Central memory CD8-positive, alpha-beta T cell (primary cell): ENCODE results near the gene CALHM6.
"Not testable (repeated sequence)": the region's sequence is repeated elsewhere in the genome, so short reads cannot be mapped to it uniquely, and the experiment has no call there.

ENCODE experiments used
- ATAC-seq: fragments of 150-1000 bp; cut with Tn5 transposase; replicated peaks from 2 replicates; pipeline ENCODE4 v1.10.0; 2022; ENCODE audit warnings: mild to moderate bottlenecking, moderate FRiP score, moderate number of reproducible peaks; ENCODE audit not compliant: poor library complexity, severe bottlenecking; ENCODE audit errors: extremely low read depth
- DNase-seq, 2 donors: peaks; one replicate each; pipeline ENCODE4 v3.0.0; 2021; ENCODE audit warnings: low spot score in 2 of 2
- H3K27ac Mint-ChIP-seq: one replicate; pipeline ENCODE4 v1.8.0; 2022; ENCODE audit warnings: low read depth, mild to moderate bottlenecking, moderate library complexity, mixed read lengths
- H3K27me3 Mint-ChIP-seq: one replicate; pipeline ENCODE4 v1.8.0; 2022; ENCODE audit warnings: mixed read lengths
- H3K36me3 Mint-ChIP-seq: one replicate; pipeline ENCODE4 v1.8.0; 2022; ENCODE audit warnings: mild to moderate bottlenecking, moderate library complexity, mixed read lengths; ENCODE audit not compliant: insufficient read depth
- H3K4me1 Mint-ChIP-seq: one replicate; pipeline ENCODE4 v1.8.0; 2022; ENCODE audit warnings: mixed read lengths
- H3K4me3 Mint-ChIP-seq: one replicate; pipeline ENCODE4 v1.8.0; 2022; ENCODE audit warnings: mild to moderate bottlenecking, moderate library complexity, mixed read lengths
- H3K9me3 Mint-ChIP-seq: one replicate; pipeline ENCODE4 v1.8.0; 2022; ENCODE audit warnings: mixed read lengths

Gene CALHM6

DNA sequence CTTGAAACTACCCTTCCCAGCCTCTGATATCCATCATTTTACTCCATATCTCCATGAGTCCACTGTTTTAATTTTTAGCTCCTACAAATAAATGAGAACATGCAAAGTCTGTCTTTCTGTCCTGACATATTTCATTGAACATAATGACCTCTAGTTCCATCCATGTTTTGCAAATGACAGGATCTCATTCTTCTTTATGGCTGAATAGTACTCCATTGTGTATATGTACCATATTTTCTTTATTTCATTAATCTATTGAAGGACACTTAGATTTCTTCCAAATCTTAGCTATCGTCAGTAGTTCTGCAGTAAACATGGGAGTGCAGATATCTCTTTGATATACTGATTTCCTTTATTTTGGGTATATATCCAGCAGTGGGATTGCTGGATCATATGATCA lies 34.0 kb downstream of the CALHM6 start:
- H3K27me3 Mint-ChIP-seq: peaks cover 51% of the 10 kb centered on the region
- not testable (repeated sequence) for H3K4me1 Mint-ChIP-seq, H3K36me3 Mint-ChIP-seq

DNA sequence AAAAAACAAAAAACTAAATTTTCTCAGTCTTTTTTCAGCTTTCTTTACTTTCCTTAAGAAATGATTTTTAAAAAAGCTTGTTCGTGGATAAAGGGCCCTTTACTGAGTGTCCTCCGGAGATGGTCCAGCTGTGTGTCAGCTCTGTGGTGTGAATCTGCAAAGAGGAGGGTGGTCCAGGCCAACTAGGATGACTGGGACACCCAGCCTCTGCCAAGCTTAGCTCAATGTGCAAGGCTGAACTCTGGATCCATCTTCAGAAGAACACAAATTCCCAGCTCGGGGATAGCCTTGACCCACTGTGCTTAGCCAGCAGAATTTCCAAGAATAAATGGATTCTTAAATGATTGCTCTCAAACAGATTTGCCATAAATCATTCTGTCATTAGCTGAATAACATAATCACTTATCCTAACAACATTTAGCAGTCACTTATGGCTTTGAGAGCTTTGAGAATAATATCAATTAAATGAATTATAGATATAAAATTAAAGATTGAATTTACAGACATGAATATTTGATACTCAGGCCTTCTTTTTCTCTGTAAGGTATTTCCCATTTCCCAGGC lies 36.0 kb downstream of the CALHM6 start:
- ATAC-seq (no peak), DNase-seq (no peak)
- no peaks in the 10 kb centered on the region for H3K36me3 Mint-ChIP-seq
- no peaks in the 10 kb centered on the region for H3K4me1 Mint-ChIP-seq
- H3K27me3 Mint-ChIP-seq: peaks cover 52% of the 10 kb centered on the region
- H3K4me3 Mint-ChIP-seq: no peak overlapping the region
- H3K9me3 Mint-ChIP-seq: no peaks in the 10 kb centered on the region
- no peak overlapping the region for H3K27ac Mint-ChIP-seq

More for the DNA sequence above, 34.0 kb downstream of the CALHM6 start:
- ATAC-seq, H3K4me3 Mint-ChIP-seq, H3K27ac Mint-ChIP-seq, H3K9me3 Mint-ChIP-seq, DNase-seq: not testable (repeated sequence)

- H3K4me3 Mint-ChIP-seq: no peak overlapping the region
- ATAC-seq: no peak
These were observed 39.8 kb downstream of the CALHM6 start for GRCh38 chr6:116500969-116501433.

GRCh38 chr6:116507324-116507723 lies 46.1 kb downstream of the CALHM6 start:
- Mint-ChIP-seq H3K9me3 (peaks cover 5% of the 10 kb centered on the region), H3K4me3 (no peak overlapping the region), H3K36me3 (no peaks in the 10 kb centered on the region), H3K4me1 (no peaks in the 10 kb centered on the region), H3K27me3 (peaks cover 51% of the 10 kb centered on the region), H3K27ac (no peak overlapping the region)
- ATAC-seq: no peak
- no peak for DNase-seq

More at GRCh38 chr6:116500969-116501433, 39.8 kb downstream of the CALHM6 start:
- Mint-ChIP-seq H3K36me3 (no peaks in the 10 kb centered on the region), H3K27me3 (peaks cover 79% of the 10 kb centered on the region), H3K9me3 (peaks cover 5% of the 10 kb centered on the region), H3K4me1 (no peaks in the 10 kb centered on the region), H3K27ac (no peak overlapping the region)
- no peak for DNase-seq

DNA sequence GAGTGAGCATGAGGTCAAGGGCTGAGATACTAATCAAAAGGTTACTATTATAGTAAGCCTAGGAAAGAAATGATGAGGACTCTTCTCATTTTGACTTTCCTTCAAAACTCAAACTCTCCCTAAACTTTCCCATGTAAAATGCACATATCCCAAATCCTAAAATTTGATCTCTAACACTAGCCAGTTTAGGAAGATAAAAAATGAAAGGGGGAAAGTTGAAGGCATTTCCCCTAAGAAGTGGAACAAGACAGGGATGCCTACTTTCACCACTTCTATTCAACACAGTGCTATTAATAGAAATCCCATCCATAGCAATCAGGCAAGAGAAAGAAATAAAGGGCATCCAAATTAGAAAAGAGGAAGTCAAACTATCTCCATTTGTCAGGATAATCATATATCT lies 47.4 kb downstream of the CALHM6 start:
- H3K36me3 Mint-ChIP-seq: no peaks in the 10 kb centered on the region
- peaks cover 39% of the 10 kb centered on the region for H3K27me3 Mint-ChIP-seq
- ATAC-seq (no peak), DNase-seq (no peak)
- no peaks in the 10 kb centered on the region for H3K4me1 Mint-ChIP-seq
- peaks cover 5% of the 10 kb centered on the region for H3K9me3 Mint-ChIP-seq
- H3K4me3 Mint-ChIP-seq: no peak overlapping the region
- no peak overlapping the region for H3K27ac Mint-ChIP-seq

DNA sequence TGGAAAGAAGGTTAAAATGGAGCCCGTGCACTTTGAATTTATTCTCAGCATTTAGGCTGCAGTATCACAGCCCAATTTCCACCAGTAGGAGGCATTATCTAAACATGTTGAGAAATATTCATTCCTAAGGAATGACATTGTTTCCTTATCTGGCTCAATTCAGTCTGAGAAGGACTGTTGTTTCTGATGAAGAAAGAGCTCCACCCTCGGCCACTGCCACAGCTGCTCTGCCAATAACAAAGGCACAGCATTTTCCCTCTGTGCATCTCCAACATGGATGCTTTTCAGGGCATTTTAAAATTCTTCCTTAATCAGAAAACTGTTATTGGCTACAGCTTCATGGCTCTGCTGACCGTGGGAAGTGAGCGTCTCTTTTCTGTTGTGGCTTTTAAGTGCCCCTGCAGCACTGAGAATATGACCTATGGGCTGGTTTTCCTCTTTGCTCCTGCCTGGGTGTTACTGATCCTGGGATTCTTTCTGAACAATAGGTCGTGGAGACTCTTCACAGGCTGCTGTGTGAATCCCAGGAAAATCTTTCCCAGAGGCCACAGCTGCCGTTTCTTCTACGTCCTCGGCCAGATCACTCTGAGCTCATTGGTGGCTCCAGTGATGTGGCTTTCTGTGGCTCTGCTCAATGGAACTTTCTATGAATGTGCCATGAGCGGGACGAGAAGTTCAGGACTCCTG lies 50.4 kb downstream of the CALHM6 start, which contains the start of gene CALHM5:
TSS of gene CALHM5 (plus strand) at position 216 of the 687 bp plus-strand sequence. CDS start at position 274, 58 bp downstream.
- H3K27ac Mint-ChIP-seq: no peak within 1 kb of the TSS
- ATAC-seq: no peak
- DNase-seq: no peak
- no peaks in the 10 kb centered on the region for H3K9me3 Mint-ChIP-seq
- H3K4me1 Mint-ChIP-seq: no peaks in the 10 kb centered on the region
- H3K36me3 Mint-ChIP-seq: no peaks in the 10 kb centered on the region
- H3K27me3 Mint-ChIP-seq: peaks cover 9% of the 10 kb centered on the region
- H3K4me3 Mint-ChIP-seq: no peak within 1 kb of the TSS

GRCh38 chr6:116512111-116512559 lies 51.0 kb downstream of the CALHM6 start:
- no peaks in the 10 kb centered on the region for H3K36me3 Mint-ChIP-seq
- H3K4me3 Mint-ChIP-seq: no peak overlapping the region
- H3K27ac Mint-ChIP-seq: no peak overlapping the region
- DNase-seq (no peak), ATAC-seq (no peak)
- H3K4me1 Mint-ChIP-seq: no peaks in the 10 kb centered on the region
- H3K27me3 Mint-ChIP-seq: peaks cover 9% of the 10 kb centered on the region
- H3K9me3 Mint-ChIP-seq: no peaks in the 10 kb centered on the region

- H3K27me3 Mint-ChIP-seq: peaks cover 12% of the 10 kb centered on the region
- no peaks in the 10 kb centered on the region for H3K4me1 Mint-ChIP-seq
- DNase-seq (no peak), ATAC-seq (no peak)
- H3K9me3 Mint-ChIP-seq: no peaks in the 10 kb centered on the region
- H3K4me3 Mint-ChIP-seq: no peak overlapping the region
- H3K27ac Mint-ChIP-seq: no peak overlapping the region
- H3K36me3 Mint-ChIP-seq: no peaks in the 10 kb centered on the region
These were observed 51.6 kb downstream of the CALHM6 start for GRCh38 chr6:116512734-116513133.
